GM21786 (cell line): ENCODE data around the gene EXOG.

ENCODE experiments used
- ATAC-seq: cut with Tn5 transposase; IDR thresholded peaks from one replicate; pipeline ENCODE4 v1.9.1; 2021; ENCODE audit not compliant: unreplicated experiment

The EXOG gene

GRCh38 chr3:38496131-38496910 is at the start of gene EXOG:
TSS of gene EXOG (plus strand) at chr3:38496340. CDS start at chr3:38496368, 28 bp downstream.
- ATAC-seq: peak; percentile 91

GRCh38 chr3:38446812-38447211 is 49.3 kb upstream of the EXOG start:
- ATAC-seq: no peak

GRCh38 chr3:38450853-38451252 is 45.3 kb upstream of the EXOG start:
- no peak for ATAC-seq

GRCh38 chr3:38453075-38453912 is 42.8 kb upstream of the EXOG start, which contains the start of gene ACVR2B:
TSS of gene ACVR2B (plus strand) at chr3:38453890. CDS start at chr3:38454323, 433 bp downstream.
- ATAC-seq: peak; percentile 45

GRCh38 chr3:38453913-38454177 is 42.3 kb upstream of the EXOG start:
- no peak for ATAC-seq

- peak; percentile 22 for ATAC-seq
Observed at GRCh38 chr3:38454178-38454883, 41.8 kb upstream of the EXOG start.

GRCh38 chr3:38454884-38455638 is 41.1 kb upstream of the EXOG start:
- ATAC-seq: peak; percentile 36

- ATAC-seq: peak; percentile 14
Observed at GRCh38 chr3:38455639-38456430, 40.3 kb upstream of the EXOG start.

- ATAC-seq: no peak
Observed at GRCh38 chr3:38457111-38458003, 38.8 kb upstream of the EXOG start.

GRCh38 chr3:38458796-38459498 is 37.2 kb upstream of the EXOG start:
- no peak for ATAC-seq

GRCh38 chr3:38459499-38460048 is 36.6 kb upstream of the EXOG start:
- no peak for ATAC-seq

- ATAC-seq: no peak
Observed at GRCh38 chr3:38460377-38461270, 35.5 kb upstream of the EXOG start.

GRCh38 chr3:38465588-38466154 is 30.5 kb upstream of the EXOG start:
- ATAC-seq: no peak

- ATAC-seq: no peak
Observed at GRCh38 chr3:38468765-38469164, 27.4 kb upstream of the EXOG start.

- ATAC-seq: no peak
Observed at GRCh38 chr3:38469852-38470251, 26.3 kb upstream of the EXOG start.

- ATAC-seq: no peak
Observed at GRCh38 chr3:38471260-38471857, 24.8 kb upstream of the EXOG start.
